ENCODE results near the gene SRGN. TPM values are rescaled to one million over a fixed set of nuclear protein-coding genes. Genes with fewer than 3 reads are reported as not detected.

The SRGN gene
- total and polyA plus RNA-seq, 7 experiments from 2014 or later = 66.6 to 748 (median 118) TPM

DNA sequence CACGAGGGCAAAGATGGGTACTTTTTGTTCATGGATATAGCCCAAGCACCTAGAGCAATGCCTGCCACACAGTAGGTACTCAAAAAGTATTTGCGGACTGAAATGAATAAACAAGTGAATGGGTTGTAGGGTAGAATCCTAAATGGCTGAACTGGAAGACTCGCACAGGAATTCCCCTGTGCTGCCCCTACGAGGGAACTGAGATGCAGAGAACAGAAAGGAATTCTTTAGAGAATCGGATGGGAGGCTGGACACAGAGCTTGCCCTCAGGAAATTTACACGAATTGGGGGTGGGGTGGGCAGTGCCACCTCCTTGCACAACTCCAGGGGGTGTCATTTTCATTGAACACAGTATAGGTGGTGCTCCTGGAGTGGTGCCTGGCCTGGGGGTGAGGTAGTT lies 35.2 kb upstream of the SRGN start:
- H3K4me1 Mint-ChIP-seq = peaks cover 24 to 55% (median 29%) of the 10 kb centered on the region in 7 donors
- H3K4me1 ChIP-seq (ENCODE audit: control insufficient read depth in 2 of 2, insufficient read depth in 2 of 2, low read length in 2 of 2) = peaks cover 12 to 25% of the 10 kb centered on the region in 2 donors

DNA sequence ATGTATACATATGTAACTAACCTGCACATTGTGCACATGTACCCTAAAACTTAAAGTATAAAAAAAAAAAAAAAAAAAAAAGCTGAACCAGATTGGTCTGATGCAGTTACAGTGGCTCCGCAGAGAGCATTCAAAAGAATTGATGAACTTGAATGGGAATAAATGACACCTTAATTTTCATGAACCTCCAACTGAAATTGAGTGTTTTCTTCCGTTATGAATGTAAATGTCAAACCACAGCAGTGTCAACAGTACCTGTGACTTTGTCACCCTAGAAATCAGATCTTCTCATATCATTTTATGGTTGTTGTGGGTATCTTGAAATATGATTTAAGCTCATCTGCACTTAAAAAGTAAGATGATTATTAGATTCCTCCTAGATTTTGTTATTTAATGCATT lies 32.7 kb upstream of the SRGN start:
- H3K9me3 Mint-ChIP-seq = no peaks in the 10 kb centered on the region
- POLR2A ChIA-PET = interaction anchor here (0.7 to 1.3 kb wide), 2 partner anchors 9 to 36 kb away, joined by 3 to 4 read pairs; no protein-coding TSS in a partner anchor
- intact Hi-C loops (cut with micrococcal nuclease) = loop anchor here in 1 of 2 donors (1.0 kb wide), 1 partner anchor 10 kb away; no protein-coding TSS in a partner anchor
- ATAC-seq (no peak), DNase-seq (peak in 1 of 9 donors; percentile 1)
- peaks cover 0 to 3% (median 0%) of the 10 kb centered on the region in 5 donors for H3K36me3 Mint-ChIP-seq
- Histone ChIP-seq H3K27me3 (ENCODE audit: control insufficient read depth in 2 of 2, insufficient read depth in 2 of 2, low read length in 2 of 2) (no peaks in the 10 kb centered on the region), H3K4me3 (ENCODE audit: low read length) (no peak overlapping the region), H3K9me3 (ENCODE audit: control insufficient read depth in 2 of 3, low read length in 3 of 3) (no peaks in the 10 kb centered on the region), H3K4me1 (ENCODE audit: control insufficient read depth in 2 of 2, insufficient read depth in 2 of 2, low read length in 2 of 2) (peaks cover 13 to 26% of the 10 kb centered on the region in 2 donors), H3K27ac (ENCODE audit: low read depth, low read length) (no peak overlapping the region), H3K36me3 (ENCODE audit: control insufficient read depth in 2 of 3, insufficient read depth in 3 of 3, low read length in 3 of 3) (no peaks in the 10 kb centered on the region)
- H3K27me3 Mint-ChIP-seq = no peaks in the 10 kb centered on the region
- CTCF ChIA-PET = no interaction called here
- H3K4me1 Mint-ChIP-seq = peaks cover 26 to 51% (median 33%) of the 10 kb centered on the region in 7 donors
- peak overlapping the region in 3 of 10 donors; percentile 4 to 34 (median 7) for H3K4me3 Mint-ChIP-seq
- peak overlapping the region in 3 of 9 donors; percentile 6 to 21 (median 7) for H3K27ac Mint-ChIP-seq

More for the DNA sequence above, 35.2 kb upstream of the SRGN start:
- no peaks in the 10 kb centered on the region for H3K27me3 ChIP-seq (ENCODE audit: control insufficient read depth in 2 of 2, insufficient read depth in 2 of 2, low read length in 2 of 2)
- H3K4me3 ChIP-seq (ENCODE audit: low read length) = no peak overlapping the region
- Mint-ChIP-seq H3K27me3 (no peaks in the 10 kb centered on the region), H3K36me3 (no peaks in the 10 kb centered on the region), H3K9me3 (no peaks in the 10 kb centered on the region), H3K4me3 (no peak overlapping the region), H3K27ac (peak overlapping the region in 3 of 9 donors; percentile 9 to 36 (median 31))
- intact Hi-C loops (cut with micrococcal nuclease) = no loop called here
- DNase-seq = no peak
- ChIA-PET CTCF (no interaction called here), POLR2A (no interaction called here)
- H3K9me3 ChIP-seq (ENCODE audit: control insufficient read depth in 2 of 3, low read length in 3 of 3) = no peaks in the 10 kb centered on the region
- H3K27ac ChIP-seq (ENCODE audit: low read depth, low read length) = no peak overlapping the region
- no peaks in the 10 kb centered on the region for H3K36me3 ChIP-seq (ENCODE audit: control insufficient read depth in 2 of 3, insufficient read depth in 3 of 3, low read length in 3 of 3)
- ATAC-seq = no peak

DNA sequence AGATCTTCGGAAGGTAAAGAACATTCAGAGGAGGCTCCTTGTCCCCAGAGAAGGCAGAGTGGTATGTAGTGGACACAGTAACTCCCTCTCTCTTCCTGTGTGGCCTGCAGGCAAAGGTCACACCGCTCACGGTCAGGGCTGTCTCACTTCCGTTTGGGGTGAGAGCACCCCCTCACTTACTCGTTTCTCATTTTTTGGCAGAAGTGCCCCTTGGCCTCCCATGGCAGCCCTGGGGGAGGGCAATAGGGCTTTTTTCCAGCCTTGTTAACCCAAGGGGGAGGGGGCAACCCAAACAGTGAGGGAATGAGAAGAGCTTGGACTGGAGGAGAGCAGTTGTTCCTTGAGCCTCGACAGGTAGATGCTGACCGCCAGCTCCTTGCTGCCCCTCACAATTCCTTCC lies 31.8 kb upstream of the SRGN start:
- Histone ChIP-seq H3K9me3 (ENCODE audit: control insufficient read depth in 2 of 3, low read length in 3 of 3) (no peaks in the 10 kb centered on the region), H3K36me3 (ENCODE audit: control insufficient read depth in 2 of 3, insufficient read depth in 3 of 3, low read length in 3 of 3) (no peaks in the 10 kb centered on the region), H3K4me1 (ENCODE audit: control insufficient read depth in 2 of 2, insufficient read depth in 2 of 2, low read length in 2 of 2) (peaks cover 13 to 27% of the 10 kb centered on the region in 2 donors), H3K27me3 (ENCODE audit: control insufficient read depth in 2 of 2, insufficient read depth in 2 of 2, low read length in 2 of 2) (no peaks in the 10 kb centered on the region), H3K4me3 (ENCODE audit: low read length) (no peak overlapping the region), H3K27ac (ENCODE audit: low read depth, low read length) (no peak overlapping the region)
- ATAC-seq = peak; percentile 71
- no peak for DNase-seq
- ChIA-PET POLR2A (interaction anchor here (0.9 kb wide), 1 partner anchor 9 kb away, joined by 3 read pairs; no protein-coding TSS in a partner anchor), CTCF (interaction anchor here (0.6 kb wide), 1 partner anchor 42 kb away, joined by 3 read pairs; no protein-coding TSS in a partner anchor)
- H3K36me3 Mint-ChIP-seq = peaks cover 0 to 3% (median 0%) of the 10 kb centered on the region in 5 donors
- no peaks in the 10 kb centered on the region for H3K27me3 Mint-ChIP-seq
- peaks cover 27 to 54% (median 34%) of the 10 kb centered on the region in 7 donors for H3K4me1 Mint-ChIP-seq
- intact Hi-C loops (cut with micrococcal nuclease) = no loop called here
- H3K4me3 Mint-ChIP-seq = peak overlapping the region in 4 of 10 donors; percentile 21 to 40 (median 31)
- no peaks in the 10 kb centered on the region for H3K9me3 Mint-ChIP-seq
- peak overlapping the region in 6 of 9 donors; percentile 38 to 85 (median 72) for H3K27ac Mint-ChIP-seq

DNA sequence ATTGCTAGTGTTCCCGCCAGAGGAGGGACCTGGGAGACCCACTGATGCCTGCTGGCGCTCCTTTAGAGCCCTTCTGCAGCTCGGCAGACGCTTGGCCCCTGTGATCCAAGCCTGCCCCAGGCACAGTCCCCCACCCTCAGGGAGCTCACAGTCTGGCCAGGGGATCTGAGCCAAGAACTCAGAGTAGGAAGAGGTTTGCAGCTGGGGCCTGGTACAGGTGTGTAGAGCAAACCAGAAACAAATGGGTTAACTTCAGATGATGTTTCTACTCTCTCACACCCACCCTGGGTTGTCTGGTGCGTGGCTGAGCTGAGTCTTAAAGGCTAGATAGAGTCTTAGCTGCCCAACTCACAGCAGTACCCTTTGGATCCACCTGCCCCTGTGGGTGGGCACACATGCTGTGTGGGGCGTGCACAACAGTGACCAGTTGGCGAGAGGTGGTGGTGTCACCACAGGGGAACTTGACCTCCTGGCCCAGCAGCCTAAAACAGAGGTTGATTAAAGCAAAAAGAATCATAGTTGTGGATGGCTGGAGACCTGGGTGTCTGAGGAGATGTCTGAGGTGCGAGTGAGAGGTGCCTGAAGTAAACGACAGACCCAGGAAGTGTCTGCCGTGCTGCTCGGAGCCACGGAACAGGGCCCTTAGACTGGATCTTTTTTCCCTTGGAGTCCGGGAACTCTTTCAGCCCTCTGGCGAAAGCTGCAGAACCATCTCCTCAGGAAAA lies 31.2 kb upstream of the SRGN start:
- intact Hi-C loops (cut with micrococcal nuclease) = no loop called here

DNA sequence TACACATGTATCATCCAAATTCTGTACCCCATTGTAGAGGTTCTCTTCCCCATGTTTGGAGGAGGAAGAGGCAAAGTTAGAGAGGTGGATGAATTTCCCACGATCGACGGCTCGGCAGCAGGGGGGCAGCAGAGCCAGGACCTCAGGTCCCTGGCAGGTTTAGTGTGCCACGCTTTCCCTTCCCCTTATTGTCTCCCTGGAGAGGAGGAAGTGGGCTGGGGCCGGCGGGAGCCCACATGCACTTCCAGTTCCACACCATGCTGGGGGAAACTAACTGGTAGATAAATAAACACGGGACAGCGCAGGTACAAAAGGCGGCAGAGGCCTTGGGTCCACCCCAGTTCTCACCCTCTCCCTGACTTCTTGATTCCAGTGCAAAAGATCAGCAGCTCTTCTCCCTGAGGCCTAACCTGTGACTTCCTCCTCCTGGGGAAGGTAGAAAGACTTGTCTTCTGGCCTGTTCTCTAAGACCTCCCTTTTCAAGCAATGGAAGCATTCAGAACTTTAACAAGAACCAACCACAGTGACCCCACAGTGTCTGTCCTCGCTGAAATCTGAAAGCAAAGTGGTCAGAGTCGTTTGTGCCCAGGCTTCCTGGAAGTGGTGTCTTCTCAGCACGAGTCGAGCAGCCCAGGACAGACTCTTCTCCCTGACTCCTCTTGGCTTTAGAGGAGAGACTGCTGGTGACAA lies 30.5 kb upstream of the SRGN start:
- Mint-ChIP-seq H3K27me3 (no peaks in the 10 kb centered on the region), H3K4me1 (peaks cover 36 to 59% (median 45%) of the 10 kb centered on the region in 7 donors), H3K4me3 (peak overlapping the region in 8 of 10 donors; percentile 32 to 72 (median 59)), H3K36me3 (peaks cover 0 to 3% (median 0%) of the 10 kb centered on the region in 5 donors), H3K9me3 (no peaks in the 10 kb centered on the region), H3K27ac (peak overlapping the region; percentile 74 to 88 (median 82))
- ChIA-PET CTCF (interaction anchor here (0.6 kb wide), 1 partner anchor 314 kb away, joined by 4 read pairs; no protein-coding TSS in a partner anchor), POLR2A (interaction anchor here (0.6 to 0.9 kb wide), 4 partner anchors 8 to 170 kb away, joined by 3 read pairs; partner anchors contain the start of gene SRGN)
- intact Hi-C loops (cut with micrococcal nuclease) = no loop called here
- peak in 1 of 9 donors; percentile 5 for DNase-seq
- ATAC-seq = peak; percentile 14
- Histone ChIP-seq H3K27me3 (ENCODE audit: control insufficient read depth in 2 of 2, insufficient read depth in 2 of 2, low read length in 2 of 2) (no peaks in the 10 kb centered on the region), H3K36me3 (ENCODE audit: control insufficient read depth in 2 of 3, insufficient read depth in 3 of 3, low read length in 3 of 3) (no peaks in the 10 kb centered on the region), H3K4me1 (ENCODE audit: control insufficient read depth in 2 of 2, insufficient read depth in 2 of 2, low read length in 2 of 2) (peaks cover 25 to 38% of the 10 kb centered on the region in 2 donors), H3K4me3 (ENCODE audit: low read length) (no peak overlapping the region), H3K27ac (ENCODE audit: low read depth, low read length) (peak overlapping the region; percentile 23), H3K9me3 (ENCODE audit: control insufficient read depth in 2 of 3, low read length in 3 of 3) (no peaks in the 10 kb centered on the region)

More for the DNA sequence above, 31.2 kb upstream of the SRGN start:
- Histone ChIP-seq H3K9me3 (ENCODE audit: control insufficient read depth in 2 of 3, low read length in 3 of 3) (no peaks in the 10 kb centered on the region), H3K36me3 (ENCODE audit: control insufficient read depth in 2 of 3, insufficient read depth in 3 of 3, low read length in 3 of 3) (no peaks in the 10 kb centered on the region), H3K4me3 (ENCODE audit: low read length) (no peak overlapping the region), H3K4me1 (ENCODE audit: control insufficient read depth in 2 of 2, insufficient read depth in 2 of 2, low read length in 2 of 2) (peaks cover 19 to 32% of the 10 kb centered on the region in 2 donors), H3K27me3 (ENCODE audit: control insufficient read depth in 2 of 2, insufficient read depth in 2 of 2, low read length in 2 of 2) (no peaks in the 10 kb centered on the region), H3K27ac (ENCODE audit: low read depth, low read length) (no peak overlapping the region)
- DNase-seq (peak in 1 of 9 donors; percentile 11), ATAC-seq (no peak)
- CTCF ChIA-PET = no interaction called here
- H3K27ac Mint-ChIP-seq = peak overlapping the region; percentile 71 to 88 (median 82)
- POLR2A ChIA-PET = interaction anchor here (0.6 to 0.9 kb wide), 3 partner anchors 8 to 146 kb away, joined by 3 read pairs; partner anchors contain the start of gene SRGN
- H3K4me3 Mint-ChIP-seq = peak overlapping the region in 8 of 10 donors; percentile 32 to 65 (median 47)
- H3K9me3 Mint-ChIP-seq = no peaks in the 10 kb centered on the region
- peaks cover 32 to 54% (median 38%) of the 10 kb centered on the region in 7 donors for H3K4me1 Mint-ChIP-seq
- H3K27me3 Mint-ChIP-seq = no peaks in the 10 kb centered on the region
- H3K36me3 Mint-ChIP-seq = peaks cover 0 to 3% (median 0%) of the 10 kb centered on the region in 5 donors

DNA sequence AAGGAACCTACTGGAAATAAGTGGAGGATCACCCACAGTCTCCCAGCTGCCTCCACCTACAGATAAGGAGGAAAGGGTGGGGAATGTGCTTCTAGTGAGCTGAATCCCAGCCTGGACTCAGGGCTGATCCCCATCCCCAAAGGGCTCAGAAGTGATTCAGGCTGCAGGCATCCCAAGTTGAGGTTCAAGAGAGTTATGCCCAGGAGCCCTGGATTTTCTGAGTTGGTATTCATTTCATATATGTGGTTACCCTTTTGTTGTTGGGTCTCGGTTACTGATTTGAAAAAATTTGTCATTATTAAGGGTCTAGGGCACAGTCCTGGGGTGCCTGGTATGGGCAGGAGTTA lies 30.0 kb upstream of the SRGN start:
- peak overlapping the region; percentile 74 to 88 (median 82) for H3K27ac Mint-ChIP-seq
- peak overlapping the region in 5 of 10 donors; percentile 41 to 72 (median 60) for H3K4me3 Mint-ChIP-seq
- ChIA-PET CTCF (interaction anchor here (0.6 kb wide), 1 partner anchor 314 kb away, joined by 4 read pairs; no protein-coding TSS in a partner anchor), POLR2A (interaction anchor here (0.6 to 0.9 kb wide), 2 partner anchors 30 to 171 kb away, joined by 3 read pairs; partner anchors contain the start of gene SRGN)
- H3K27me3 Mint-ChIP-seq = no peaks in the 10 kb centered on the region
- no peaks in the 10 kb centered on the region for H3K36me3 ChIP-seq (ENCODE audit: control insufficient read depth in 2 of 3, insufficient read depth in 3 of 3, low read length in 3 of 3)
- H3K4me1 Mint-ChIP-seq = peaks cover 37 to 55% (median 45%) of the 10 kb centered on the region in 7 donors
- H3K4me3 ChIP-seq (ENCODE audit: low read length) = no peak overlapping the region
- intact Hi-C loops (cut with micrococcal nuclease) = no loop called here
- H3K36me3 Mint-ChIP-seq = peaks cover 0 to 3% (median 0%) of the 10 kb centered on the region in 5 donors
- no peak overlapping the region for H3K27ac ChIP-seq (ENCODE audit: low read depth, low read length)
- H3K27me3 ChIP-seq (ENCODE audit: control insufficient read depth in 2 of 2, insufficient read depth in 2 of 2, low read length in 2 of 2) = no peaks in the 10 kb centered on the region
- DNase-seq (no peak), ATAC-seq (no peak)
- no peaks in the 10 kb centered on the region for H3K9me3 ChIP-seq (ENCODE audit: control insufficient read depth in 2 of 3, low read length in 3 of 3)
- no peaks in the 10 kb centered on the region for H3K9me3 Mint-ChIP-seq
- H3K4me1 ChIP-seq (ENCODE audit: control insufficient read depth in 2 of 2, insufficient read depth in 2 of 2, low read length in 2 of 2) = peaks cover 25 to 38% of the 10 kb centered on the region in 2 donors

Data from naive thymus-derived CD4-positive, alpha-beta T cell (primary cell).